Endodermal cell (in vitro differentiated cells): ENCODE measurements around the gene SLC15A3. TPM values are rescaled to one million over a fixed set of nuclear protein-coding genes. Genes with fewer than 3 reads are reported as not detected.

ENCODE experiments used
- DNase-seq: peaks from one replicate; pipeline ENCODE4 v3.0.0-alpha.2; 2017
- H3K27ac ChIP-seq: 2 replicates; pipeline ENCODE4 v1.5.1; 2013; ENCODE audit warnings: mild to moderate bottlenecking, low read depth, low read length, moderate library complexity
- H3K27me3 ChIP-seq: 2 replicates; pipeline ENCODE4 v1.6.1; 2013; ENCODE audit warnings: mild to moderate bottlenecking, low read length, moderate library complexity; ENCODE audit not compliant: insufficient read depth, control insufficient read depth, poor library complexity, severe bottlenecking
- H3K36me3 ChIP-seq: 2 replicates; pipeline ENCODE4 v1.7.0; 2013; ENCODE audit warnings: mild to moderate bottlenecking, low read length, moderate library complexity; ENCODE audit not compliant: control insufficient read depth, insufficient read depth
- H3K4me1 ChIP-seq: one replicate; pipeline ENCODE4 v1.7.0; 2013; ENCODE audit warnings: low read length; ENCODE audit not compliant: control insufficient read depth, insufficient read depth
- H3K4me3 ChIP-seq: 2 replicates; pipeline ENCODE4 v1.5.1; 2013; ENCODE audit warnings: mild to moderate bottlenecking, low read length, moderate library complexity
- H3K9ac ChIP-seq: 2 replicates; pipeline ENCODE4 v1.6.1; 2013; ENCODE audit warnings: mild to moderate bottlenecking, low read length, moderate library complexity; ENCODE audit not compliant: poor library complexity, severe bottlenecking; ENCODE audit errors: extremely low read depth
- H3K9me3 ChIP-seq: 2 replicates; pipeline ENCODE4 v1.6.1; 2013; ENCODE audit warnings: mild to moderate bottlenecking, low read length, moderate library complexity; ENCODE audit not compliant: control insufficient read depth
- H3K27ac Mint-ChIP-seq: 2 replicates; pipeline ENCODE4 v1.8.0; 2020; ENCODE audit warnings: mixed read lengths
- H3K27me3 Mint-ChIP-seq: 2 replicates; pipeline ENCODE4 v1.8.0; 2021; ENCODE audit warnings: mild to moderate bottlenecking, mixed read lengths; ENCODE audit not compliant: insufficient read depth
- H3K36me3 Mint-ChIP-seq: 2 replicates; pipeline ENCODE4 v1.8.0; 2020; ENCODE audit warnings: low read depth, mixed read lengths
- H3K4me1 Mint-ChIP-seq: 2 replicates; pipeline ENCODE4 v1.8.0; 2020; ENCODE audit warnings: mixed read lengths
- H3K4me3 Mint-ChIP-seq: 2 replicates; pipeline ENCODE4 v1.8.0; 2020; ENCODE audit warnings: mild to moderate bottlenecking, moderate library complexity, mixed read lengths
- H3K9me3 Mint-ChIP-seq: 2 replicates; pipeline ENCODE4 v1.8.0; 2020; ENCODE audit warnings: mild to moderate bottlenecking, mixed read lengths
- WGBS, 2 experiments: methylation state at CpG; one replicate each; pipeline versions ENCODE4 v1.1.5 to v1.1.7; 2013; ENCODE audit warnings: missing lambda C conversion rate in 2 of 2, mixed read lengths in 1 of 2; ENCODE audit not compliant: insufficient coverage in 1 of 2, insufficient read length in 1 of 2; 5-methylcytosine and 5-hydroxymethylcytosine counted together
- total RNA-seq, 2 donors: library from RNA; stranded (reverse); fragmentation: NEBNext Ultra II Directional in 1 of 2; extraction: Animal tissue kit (Norgen Biotek cat#: 25700) in 1 of 2; gene quantifications; 2 replicates in 1 of 2; 3 replicates in 1 of 2; pipeline ENCODE4 v1.2.1, GENCODE V29; 2021
- TF ChIP-seq, protein P1 (sequence below): fragments of 200-600 bp; sonication (generic); conservative IDR thresholded peaks from 2 replicates; pipeline ENCODE4 v1.5.0; 2021; ENCODE audit warnings: antibody characterized with exemption, mild to moderate bottlenecking

The SLC15A3 gene
- total RNA-seq, 2 donors from 2014 or later, result 1.4 to 1.6 TPM

DNA sequence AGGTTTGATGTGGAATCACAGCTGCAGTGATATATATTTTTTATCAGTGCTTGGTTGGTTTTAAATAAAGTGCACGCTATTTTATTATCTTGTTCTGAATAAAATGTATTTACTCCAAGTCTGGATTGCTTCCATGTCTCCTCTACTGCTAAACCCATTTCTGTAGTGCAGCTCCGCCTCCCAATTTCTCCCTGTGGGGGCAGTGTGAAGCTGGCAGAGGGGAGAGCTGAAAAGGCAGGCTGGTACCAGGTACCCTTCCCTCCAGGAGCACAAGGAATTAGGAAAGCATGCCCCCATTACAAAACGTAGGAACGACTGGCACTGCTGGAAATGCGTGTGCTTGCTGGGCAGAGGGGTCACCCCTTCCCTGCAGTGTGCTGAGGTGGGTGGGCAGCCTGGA lies 28.6 kb downstream of the SLC15A3 start:
- Histone ChIP-seq H3K27ac (no peak overlapping the region), H3K4me3 (no peak overlapping the region), H3K36me3 (peaks cover 37% of the 10 kb centered on the region), H3K4me1 (peaks cover 8% of the 10 kb centered on the region), H3K9ac (no peak overlapping the region), H3K27me3 (no peaks in the 10 kb centered on the region), H3K9me3 (no peaks in the 10 kb centered on the region)
- no peak for DNase-seq
- H3K27ac Mint-ChIP-seq, result no peak overlapping the region
- no peaks in the 10 kb centered on the region for H3K9me3 Mint-ChIP-seq
- TF ChIP-seq, protein P1, sequence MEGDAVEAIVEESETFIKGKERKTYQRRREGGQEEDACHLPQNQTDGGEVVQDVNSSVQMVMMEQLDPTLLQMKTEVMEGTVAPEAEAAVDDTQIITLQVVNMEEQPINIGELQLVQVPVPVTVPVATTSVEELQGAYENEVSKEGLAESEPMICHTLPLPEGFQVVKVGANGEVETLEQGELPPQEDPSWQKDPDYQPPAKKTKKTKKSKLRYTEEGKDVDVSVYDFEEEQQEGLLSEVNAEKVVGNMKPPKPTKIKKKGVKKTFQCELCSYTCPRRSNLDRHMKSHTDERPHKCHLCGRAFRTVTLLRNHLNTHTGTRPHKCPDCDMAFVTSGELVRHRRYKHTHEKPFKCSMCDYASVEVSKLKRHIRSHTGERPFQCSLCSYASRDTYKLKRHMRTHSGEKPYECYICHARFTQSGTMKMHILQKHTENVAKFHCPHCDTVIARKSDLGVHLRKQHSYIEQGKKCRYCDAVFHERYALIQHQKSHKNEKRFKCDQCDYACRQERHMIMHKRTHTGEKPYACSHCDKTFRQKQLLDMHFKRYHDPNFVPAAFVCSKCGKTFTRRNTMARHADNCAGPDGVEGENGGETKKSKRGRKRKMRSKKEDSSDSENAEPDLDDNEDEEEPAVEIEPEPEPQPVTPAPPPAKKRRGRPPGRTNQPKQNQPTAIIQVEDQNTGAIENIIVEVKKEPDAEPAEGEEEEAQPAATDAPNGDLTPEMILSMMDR, result no peak
- peaks cover 10% of the 10 kb centered on the region for H3K27me3 Mint-ChIP-seq
- peaks cover 48% of the 10 kb centered on the region for H3K36me3 Mint-ChIP-seq
- H3K4me1 Mint-ChIP-seq, result peaks cover 25% of the 10 kb centered on the region
- WGBS, 2 experiments, result 88 to 90% methylated on average over 2 to 4 of the region's 5 CpGs
- H3K4me3 Mint-ChIP-seq, result no peak overlapping the region

DNA sequence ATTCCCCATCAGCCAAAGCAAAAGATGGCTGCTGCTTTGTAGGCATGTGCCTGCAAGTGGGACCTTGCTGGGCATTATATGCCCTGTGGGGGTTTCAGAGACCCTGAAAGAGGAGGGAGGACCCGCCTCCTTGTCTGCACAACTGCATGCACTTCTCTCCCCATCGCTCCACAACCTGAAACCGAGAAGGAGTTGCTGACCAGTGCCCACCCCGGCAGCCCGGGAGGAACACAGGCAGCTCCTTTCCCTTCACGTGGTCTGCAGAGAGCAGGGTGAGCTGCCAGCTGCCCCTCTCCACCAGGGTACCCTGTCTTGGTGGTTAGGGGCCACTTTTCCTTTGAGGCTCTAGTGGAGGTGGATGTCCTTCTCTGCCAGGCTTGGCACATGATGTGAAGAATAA lies 29.1 kb downstream of the SLC15A3 start:
- no peak for DNase-seq
- Mint-ChIP-seq H3K4me1 (peaks cover 29% of the 10 kb centered on the region), H3K27me3 (peaks cover 10% of the 10 kb centered on the region), H3K4me3 (no peak overlapping the region), H3K36me3 (peaks cover 47% of the 10 kb centered on the region), H3K27ac (no peak overlapping the region), H3K9me3 (no peaks in the 10 kb centered on the region)
- Histone ChIP-seq H3K27ac (no peak overlapping the region), H3K4me3 (no peak overlapping the region), H3K4me1 (peaks cover 8% of the 10 kb centered on the region), H3K36me3 (peaks cover 33% of the 10 kb centered on the region), H3K9me3 (no peaks in the 10 kb centered on the region), H3K27me3 (no peaks in the 10 kb centered on the region), H3K9ac (no peak overlapping the region)
- TF ChIP-seq, protein P1, result no peak
- 87% methylated on average over 5 of the region's 6 CpGs; no CpG with 5 or more reads in 1 of the 2 experiments for WGBS, 2 experiments

DNA sequence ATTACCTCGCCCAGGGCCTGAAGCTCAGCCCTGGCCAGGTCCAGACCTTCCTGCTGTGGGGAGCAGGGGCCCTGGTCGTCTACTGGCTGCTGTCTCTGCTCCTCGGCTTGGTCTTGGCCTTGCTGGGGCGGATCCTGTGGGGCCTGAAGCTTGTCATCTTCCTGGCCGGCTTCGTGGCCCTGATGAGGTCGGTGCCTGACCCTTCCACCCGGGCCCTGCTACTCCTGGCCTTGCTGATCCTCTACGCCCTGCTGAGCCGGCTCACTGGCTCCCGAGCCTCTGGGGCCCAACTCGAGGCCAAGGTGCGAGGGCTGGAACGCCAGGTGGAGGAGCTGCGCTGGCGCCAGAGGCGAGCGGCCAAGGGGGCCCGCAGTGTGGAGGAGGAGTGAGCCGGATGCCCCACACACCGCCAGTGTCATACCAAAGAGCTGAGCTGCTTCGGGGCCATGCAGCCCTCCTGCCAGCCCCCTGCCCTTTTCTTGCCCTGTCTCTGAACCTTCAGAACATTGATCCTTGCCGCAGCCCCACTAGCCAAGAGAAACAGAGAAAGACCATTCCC lies 30.1 kb downstream of the SLC15A3 start:
- H3K4me3 Mint-ChIP-seq, result no peak overlapping the region
- no peaks in the 10 kb centered on the region for H3K9me3 ChIP-seq
- no peak overlapping the region for H3K9ac ChIP-seq
- no peak overlapping the region for H3K4me3 ChIP-seq
- H3K4me1 Mint-ChIP-seq, result peaks cover 37% of the 10 kb centered on the region
- no peaks in the 10 kb centered on the region for H3K27me3 ChIP-seq
- H3K27ac Mint-ChIP-seq, result no peak overlapping the region
- no peak for DNase-seq
- H3K36me3 ChIP-seq, result peaks cover 33% of the 10 kb centered on the region
- 88 to 95% methylated on average over 18 to 23 of the region's 23 CpGs for whole genome bisulfite sequencing, 2 experiments
- peaks cover 10% of the 10 kb centered on the region for H3K4me1 ChIP-seq
- H3K27ac ChIP-seq, result no peak overlapping the region
- peaks cover 10% of the 10 kb centered on the region for H3K27me3 Mint-ChIP-seq
- H3K9me3 Mint-ChIP-seq, result no peaks in the 10 kb centered on the region
- peaks cover 41% of the 10 kb centered on the region for H3K36me3 Mint-ChIP-seq
- TF ChIP-seq, protein P1, result no peak
